GM21717 (cell line): ENCODE data around the gene MEGF11.
A peak's percentile ranks its signal among the peaks of the same experiment; 100 is the strongest.

Experiments used
- ATAC-seq: cut with Tn5 transposase; IDR thresholded peaks from one replicate; pipeline ENCODE4 v1.9.1; 2021; ENCODE audit warnings: mild to moderate bottlenecking, moderate library complexity; ENCODE audit not compliant: unreplicated experiment

Gene MEGF11

GRCh38 chr15:66253418-66254088 is at the start of gene MEGF11:
Gene MEGF11 (minus strand): TSS chr15:66253750. CDS start chr15:66128403, 125,347 bp downstream.
- no peak for ATAC-seq

GRCh38 chr15:66302489-66303278 is 49.1 kb upstream of the MEGF11 start:
- ATAC-seq: no peak

- ATAC-seq: no peak
Observed at GRCh38 chr15:66298803-66299251, 45.3 kb upstream of the MEGF11 start.

GRCh38 chr15:66296186-66296585 is 42.6 kb upstream of the MEGF11 start:
- ATAC-seq: no peak

GRCh38 chr15:66294932-66295235 is 41.3 kb upstream of the MEGF11 start:
- no peak for ATAC-seq

GRCh38 chr15:66294157-66294931 is 40.8 kb upstream of the MEGF11 start:
- ATAC-seq: no peak

GRCh38 chr15:66293419-66294156 is 40.0 kb upstream of the MEGF11 start, which contains the start of gene DIS3L:
Gene DIS3L (plus strand): TSS chr15:66293568. CDS start chr15:66293597, 29 bp downstream.
- ATAC-seq: peak; percentile 64

- peak; percentile 9 for ATAC-seq
Observed at GRCh38 chr15:66292571-66293418, 39.2 kb upstream of the MEGF11 start.

- ATAC-seq: no peak
Observed at GRCh38 chr15:66291816-66292570, 38.4 kb upstream of the MEGF11 start.

- no peak for ATAC-seq
Observed at GRCh38 chr15:66290518-66290917, 37.0 kb upstream of the MEGF11 start.

- no peak for ATAC-seq
Observed at GRCh38 chr15:66290007-66290406, 36.5 kb upstream of the MEGF11 start.

- ATAC-seq: no peak
Observed at GRCh38 chr15:66288551-66289185, 35.1 kb upstream of the MEGF11 start.

GRCh38 chr15:66288093-66288492 is 34.5 kb upstream of the MEGF11 start:
- ATAC-seq: no peak

GRCh38 chr15:66287461-66288057 is 34.0 kb upstream of the MEGF11 start:
- no peak for ATAC-seq

- no peak for ATAC-seq
Observed at GRCh38 chr15:66285533-66286280, 32.2 kb upstream of the MEGF11 start.

- ATAC-seq: no peak
Observed at GRCh38 chr15:66284271-66284670, 30.7 kb upstream of the MEGF11 start.

- no peak for ATAC-seq
Observed at GRCh38 chr15:66278671-66279070, 25.1 kb upstream of the MEGF11 start.

- ATAC-seq: no peak
Observed at GRCh38 chr15:66278056-66278455, 24.5 kb upstream of the MEGF11 start.
